Measurements from ENCODE around the gene OLFM1.

GRCh38 chr9:135051316-135052038 lies 36.0 kb upstream of the OLFM1 start:
- no peak for TF ChIP-seq CTCF (IDR thresholded peaks at IDR 0.05)
- no peak for TF ChIP-seq POLR2A (IDR thresholded peaks at IDR 0.05)

All from body of pancreas (tissue), 4 donors.